Brain microvascular endothelial cell (primary cell): ENCODE data around the gene TMEM239.

Source experiments
- DNase-seq: peaks from one replicate; pipeline ENCODE4 v3.0.0-alpha.2; 2020
- H3K27ac ChIP-seq: fragments of 250-450 bp; sonication (Bioruptor Pico); 2 replicates; pipeline ENCODE4 v1.5.1; 2020; ENCODE audit warnings: mild to moderate bottlenecking, moderate library complexity
- H3K27me3 ChIP-seq: fragments of 250-450 bp; sonication (Bioruptor Pico); replicated peaks from 2 replicates; pipeline ENCODE4 v1.5.1; 2020; ENCODE audit warnings: mild to moderate bottlenecking
- H3K36me3 ChIP-seq: fragments of 250-450 bp; sonication (Bioruptor Pico); replicated peaks from 2 replicates; pipeline ENCODE4 v1.5.1; 2020; ENCODE audit warnings: mild to moderate bottlenecking
- H3K4me3 ChIP-seq: 2 replicates; pipeline ENCODE4 v1.5.1; 2011; ENCODE audit warnings: low read depth, mild to moderate bottlenecking, control low read depth, low read length, moderate library complexity
- in situ Hi-C: cut with HindIII; loops from 2 replicates; pipeline ENCODE4 v1.10.0; 2017; ENCODE audit warnings: low sequenced_read_pairs, low pct_ligation_motif_present
- TF ChIP-seq, protein P1 (sequence below): IDR thresholded peaks from 2 replicates; pipeline ENCODE4 v1.5.1; 2011; ENCODE audit warnings: low read depth, mild to moderate bottlenecking, moderate library complexity, low read length, control low read depth, inconsistent platforms; ENCODE audit errors: missing control alignments

Gene TMEM239

DNA sequence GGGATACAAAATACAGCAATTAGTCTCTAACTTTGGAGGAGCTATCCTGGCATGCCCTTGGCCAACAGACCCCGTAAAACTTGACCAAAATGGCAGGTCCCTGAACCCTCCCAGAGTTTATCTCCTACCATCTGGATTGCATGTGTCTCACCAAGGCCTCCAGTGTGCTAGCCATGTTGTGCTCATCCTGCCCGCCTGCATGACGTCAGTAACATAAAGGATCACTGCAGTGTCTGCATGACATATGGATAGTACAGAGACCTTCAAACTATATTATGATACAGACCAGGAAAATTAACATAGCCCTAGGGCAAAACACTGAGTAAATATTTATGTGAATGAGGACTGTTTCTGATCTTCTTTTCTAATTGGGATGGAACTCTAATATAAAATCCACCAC, 41.0 kb upstream of the TMEM239 start:
- in situ Hi-C loops: no loop called here
- Histone ChIP-seq H3K4me3 (no peak overlapping the region), H3K27me3 (no peaks in the 10 kb centered on the region), H3K36me3 (no peaks in the 10 kb centered on the region), H3K27ac (no peak overlapping the region)
- no peak for DNase-seq
- TF ChIP-seq, protein P1, sequence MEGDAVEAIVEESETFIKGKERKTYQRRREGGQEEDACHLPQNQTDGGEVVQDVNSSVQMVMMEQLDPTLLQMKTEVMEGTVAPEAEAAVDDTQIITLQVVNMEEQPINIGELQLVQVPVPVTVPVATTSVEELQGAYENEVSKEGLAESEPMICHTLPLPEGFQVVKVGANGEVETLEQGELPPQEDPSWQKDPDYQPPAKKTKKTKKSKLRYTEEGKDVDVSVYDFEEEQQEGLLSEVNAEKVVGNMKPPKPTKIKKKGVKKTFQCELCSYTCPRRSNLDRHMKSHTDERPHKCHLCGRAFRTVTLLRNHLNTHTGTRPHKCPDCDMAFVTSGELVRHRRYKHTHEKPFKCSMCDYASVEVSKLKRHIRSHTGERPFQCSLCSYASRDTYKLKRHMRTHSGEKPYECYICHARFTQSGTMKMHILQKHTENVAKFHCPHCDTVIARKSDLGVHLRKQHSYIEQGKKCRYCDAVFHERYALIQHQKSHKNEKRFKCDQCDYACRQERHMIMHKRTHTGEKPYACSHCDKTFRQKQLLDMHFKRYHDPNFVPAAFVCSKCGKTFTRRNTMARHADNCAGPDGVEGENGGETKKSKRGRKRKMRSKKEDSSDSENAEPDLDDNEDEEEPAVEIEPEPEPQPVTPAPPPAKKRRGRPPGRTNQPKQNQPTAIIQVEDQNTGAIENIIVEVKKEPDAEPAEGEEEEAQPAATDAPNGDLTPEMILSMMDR: no peak

DNA sequence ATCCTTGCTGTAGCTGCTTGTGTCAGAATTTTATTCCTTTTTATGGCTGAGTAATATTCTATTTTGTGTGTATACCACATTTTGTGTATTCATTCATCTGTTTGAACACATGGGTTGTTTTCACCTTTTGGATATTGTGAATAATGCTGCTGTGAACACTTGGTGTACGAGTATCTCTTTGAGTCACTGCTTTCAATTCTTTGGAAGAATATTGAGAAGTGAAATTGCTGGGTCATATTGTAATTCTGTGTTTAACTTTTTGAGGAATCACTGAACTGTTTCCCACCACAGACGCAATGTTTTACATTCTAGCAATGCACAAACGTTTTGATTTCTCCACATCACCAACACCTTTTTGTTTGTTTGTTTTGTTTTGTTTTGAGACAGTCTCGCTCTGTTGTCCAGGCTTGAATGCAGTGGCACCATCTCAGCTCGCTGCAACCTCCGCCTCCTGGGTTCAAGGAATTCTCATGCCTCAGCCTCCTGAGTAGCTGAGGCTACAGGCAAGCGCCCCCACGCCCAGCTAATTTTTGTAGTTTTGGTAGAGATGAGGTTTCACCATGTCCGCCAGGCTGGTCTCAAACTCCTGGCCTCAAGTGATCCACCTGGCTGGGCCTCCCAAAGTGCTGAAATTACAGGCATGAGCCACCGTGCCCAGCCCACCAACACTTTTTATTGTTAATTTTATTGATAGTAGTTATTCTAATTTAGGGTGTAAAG, 37.4 kb upstream of the TMEM239 start:
- Histone ChIP-seq H3K4me3 (no peak overlapping the region), H3K36me3 (no peaks in the 10 kb centered on the region), H3K27ac (no peak overlapping the region), H3K27me3 (peaks cover 6% of the 10 kb centered on the region)
- in situ Hi-C loops: no loop called here
- TF ChIP-seq, protein P1: no peak
- no peak for DNase-seq

DNA sequence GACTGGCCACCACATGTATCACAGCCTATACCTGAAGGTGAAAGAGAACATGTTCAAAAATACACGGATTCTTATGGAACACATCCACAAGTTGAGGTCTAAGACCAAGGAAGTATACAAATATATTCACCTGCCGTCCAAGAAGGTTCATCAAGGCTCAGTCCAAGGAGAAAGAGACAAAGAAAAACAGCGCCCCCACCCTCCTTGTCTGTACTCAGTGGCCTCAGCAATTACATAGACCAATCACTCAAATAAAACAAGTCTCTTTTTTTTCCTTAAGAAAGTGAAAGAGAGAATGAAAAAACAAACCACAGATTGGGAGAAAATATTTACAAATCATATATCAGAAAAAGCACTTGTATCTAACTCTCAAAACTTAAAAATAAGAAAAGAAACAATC, 35.2 kb upstream of the TMEM239 start:
- peaks cover 6% of the 10 kb centered on the region for H3K27me3 ChIP-seq
- no peak for DNase-seq
- TF ChIP-seq, protein P1: peak; percentile 11
- H3K36me3 ChIP-seq: no peaks in the 10 kb centered on the region
- H3K4me3 ChIP-seq: no peak overlapping the region
- in situ Hi-C loops: no loop called here
- no peak overlapping the region for H3K27ac ChIP-seq

DNA sequence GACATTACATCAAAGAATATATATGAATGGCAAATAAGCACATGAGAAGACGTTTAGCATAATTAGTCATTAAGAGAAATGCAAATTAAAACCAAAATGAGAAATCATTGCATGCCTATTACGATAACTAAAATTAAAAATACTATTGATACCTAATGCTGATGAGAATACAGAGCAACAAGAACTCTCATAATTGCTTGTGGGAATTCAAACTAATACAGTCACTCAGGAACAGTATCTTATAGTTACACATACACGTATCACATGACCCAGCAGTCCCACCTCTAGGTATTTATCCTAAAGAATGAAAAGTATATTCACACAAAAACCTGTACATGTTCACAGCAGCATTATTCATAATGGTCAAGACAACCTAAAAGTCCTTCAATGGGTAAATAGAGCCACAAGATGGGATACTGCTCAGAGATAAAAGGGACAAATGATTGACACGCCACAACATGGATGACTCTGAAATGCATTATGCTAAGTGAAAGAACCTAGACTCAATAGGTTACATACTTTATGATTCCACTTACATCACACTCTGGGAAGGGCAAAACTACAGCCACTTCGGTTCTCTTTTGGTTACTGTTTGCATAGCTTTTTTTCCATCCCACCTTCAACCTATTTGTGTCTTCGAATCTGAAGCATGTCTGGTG, 32.1 kb upstream of the TMEM239 start:
- H3K27me3 ChIP-seq: peaks cover 6% of the 10 kb centered on the region
- in situ Hi-C loops: no loop called here
- H3K4me3 ChIP-seq: no peak overlapping the region
- TF ChIP-seq, protein P1: no peak
- H3K27ac ChIP-seq: no peak overlapping the region
- no peak for DNase-seq
- no peaks in the 10 kb centered on the region for H3K36me3 ChIP-seq

DNA sequence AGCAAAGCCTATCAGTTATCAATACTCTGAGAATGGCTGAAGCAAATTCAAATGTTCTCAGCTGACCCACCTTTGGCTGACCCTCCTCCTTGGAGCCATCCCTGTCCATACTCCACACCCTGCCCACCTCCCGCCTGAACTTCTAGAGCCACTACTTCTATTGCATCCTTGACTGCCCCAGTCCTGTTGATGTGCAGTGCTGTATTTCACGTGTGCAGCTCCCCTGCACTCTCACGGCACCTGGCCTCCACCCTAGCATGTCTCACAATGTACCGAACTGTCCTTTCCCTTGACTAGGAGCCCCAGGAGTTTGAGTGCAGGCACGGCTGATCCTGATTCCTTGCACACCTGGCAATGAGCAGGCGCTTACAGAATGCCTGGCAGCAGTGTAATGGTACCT, 22.7 kb upstream of the TMEM239 start:
- DNase-seq: no peak
- TF ChIP-seq, protein P1: no peak
- H3K36me3 ChIP-seq: no peaks in the 10 kb centered on the region
- peaks cover 5% of the 10 kb centered on the region for H3K27me3 ChIP-seq
- in situ Hi-C loops: no loop called here
- H3K27ac ChIP-seq: no peak overlapping the region
- H3K4me3 ChIP-seq: no peak overlapping the region

DNA sequence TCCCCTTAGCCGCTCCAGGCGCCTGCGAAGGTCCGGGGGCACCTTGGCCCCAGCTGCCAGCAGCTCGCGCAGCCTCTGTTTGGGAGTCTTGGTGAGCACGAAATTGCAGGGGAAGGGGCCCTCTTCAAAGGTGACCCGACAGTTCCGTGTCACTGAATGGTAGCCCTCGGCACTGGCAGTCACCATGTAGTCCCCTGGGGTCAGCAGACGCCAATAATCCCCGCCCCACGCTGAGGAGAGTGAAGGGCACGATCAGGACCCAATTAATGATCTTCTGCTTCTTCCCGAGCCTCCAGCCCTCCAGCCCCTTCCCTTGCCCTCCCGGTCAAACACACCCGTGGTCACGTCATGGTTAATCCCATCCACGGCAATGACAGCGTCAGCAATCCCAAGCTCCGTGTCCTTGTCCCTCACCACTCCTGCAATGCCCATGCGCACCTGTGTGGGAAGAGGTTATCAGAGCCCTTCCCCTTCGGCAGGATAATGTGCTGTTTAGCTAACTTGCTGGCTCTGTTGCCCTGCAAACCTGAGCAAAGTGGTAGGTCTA, 21.9 kb upstream of the TMEM239 start:
- peaks cover 5% of the 10 kb centered on the region for H3K27me3 ChIP-seq
- no peak for DNase-seq
- in situ Hi-C loops: no loop called here

More for the DNA sequence above, 21.9 kb upstream of the TMEM239 start:
- H3K36me3 ChIP-seq: no peaks in the 10 kb centered on the region
- TF ChIP-seq, protein P1: no peak
- H3K4me3 ChIP-seq: no peak overlapping the region
- no peak overlapping the region for H3K27ac ChIP-seq
